BJ (cell line): ENCODE results near the gene BMERB1. TPM values are rescaled to one million over a fixed set of nuclear protein-coding genes. Genes with fewer than 3 reads are reported as not detected.

Experiments
- CTCF ChIA-PET: fragments of 350-600 bp; formaldehyde crosslinking; extraction: SDS; loops from one replicate; lab custom pipeline; 2021; ENCODE audit warnings: antibody characterized with exemption, inconsistent platforms; lab: Yijun Ruan, JAX
- POLR2A ChIA-PET: fragments of 300-600 bp; sonication (Branson Sonifier 250); formaldehyde crosslinking; extraction: SDS; loops from one replicate; lab custom pipeline; 2021; ENCODE audit warnings: antibody characterized with exemption; lab: Charles Lee
- DNase-seq: peaks from one replicate; pipeline ENCODE4 v3.0.0-alpha.2; 2011; ENCODE audit warnings: low read depth
- H3K27me3 ChIP-seq: 2 replicates; pipeline ENCODE4 v1.6.0; 2011; ENCODE audit warnings: low read length; ENCODE audit not compliant: control insufficient read depth, insufficient read depth
- H3K36me3 ChIP-seq: 2 replicates; pipeline ENCODE4 v1.5.1; 2011; ENCODE audit warnings: low read length; ENCODE audit not compliant: control insufficient read depth, insufficient read depth
- H3K4me3 ChIP-seq: 2 replicates; pipeline ENCODE4 v1.5.1; 2011; ENCODE audit warnings: low read depth, mild to moderate bottlenecking, control low read depth, low read length
- polyA plus RNA-seq: library from polyadenylated mRNA; depleted of rRNA; stranded (reverse); fragments of >200 nt; gene quantifications from 2 replicates; pipeline ENCODE4 v1.2.3, GENCODE V29; 2011
- TF ChIP-seq, protein P1 (sequence below): IDR thresholded peaks from 2 replicates; pipeline ENCODE4 v1.5.1; 2011; ENCODE audit warnings: low read depth, mild to moderate bottlenecking, control low read depth, inconsistent platforms, low read length, moderate library complexity; ENCODE audit not compliant: insufficient read depth

The BMERB1 gene
- polyA plus RNA-seq, 1 experiment = 72.8 TPM

- TF ChIP-seq, protein P1, sequence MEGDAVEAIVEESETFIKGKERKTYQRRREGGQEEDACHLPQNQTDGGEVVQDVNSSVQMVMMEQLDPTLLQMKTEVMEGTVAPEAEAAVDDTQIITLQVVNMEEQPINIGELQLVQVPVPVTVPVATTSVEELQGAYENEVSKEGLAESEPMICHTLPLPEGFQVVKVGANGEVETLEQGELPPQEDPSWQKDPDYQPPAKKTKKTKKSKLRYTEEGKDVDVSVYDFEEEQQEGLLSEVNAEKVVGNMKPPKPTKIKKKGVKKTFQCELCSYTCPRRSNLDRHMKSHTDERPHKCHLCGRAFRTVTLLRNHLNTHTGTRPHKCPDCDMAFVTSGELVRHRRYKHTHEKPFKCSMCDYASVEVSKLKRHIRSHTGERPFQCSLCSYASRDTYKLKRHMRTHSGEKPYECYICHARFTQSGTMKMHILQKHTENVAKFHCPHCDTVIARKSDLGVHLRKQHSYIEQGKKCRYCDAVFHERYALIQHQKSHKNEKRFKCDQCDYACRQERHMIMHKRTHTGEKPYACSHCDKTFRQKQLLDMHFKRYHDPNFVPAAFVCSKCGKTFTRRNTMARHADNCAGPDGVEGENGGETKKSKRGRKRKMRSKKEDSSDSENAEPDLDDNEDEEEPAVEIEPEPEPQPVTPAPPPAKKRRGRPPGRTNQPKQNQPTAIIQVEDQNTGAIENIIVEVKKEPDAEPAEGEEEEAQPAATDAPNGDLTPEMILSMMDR = no peak
- ChIA-PET CTCF (no interaction called here), POLR2A (no interaction called here)
- H3K27me3 ChIP-seq = no peaks in the 10 kb centered on the region
- peaks cover 10% of the 10 kb centered on the region for H3K36me3 ChIP-seq
- no peak overlapping the region for H3K4me3 ChIP-seq
- DNase-seq = no peak
Measured at GRCh38 chr16:15583526-15583925, 149.1 kb downstream of the BMERB1 start.

GRCh38 chr16:15585956-15586355, 151.6 kb downstream of the BMERB1 start:
- TF ChIP-seq, protein P1 = no peak
- ChIA-PET CTCF (no interaction called here), POLR2A (no interaction called here)
- Histone ChIP-seq H3K27me3 (no peaks in the 10 kb centered on the region), H3K4me3 (no peak overlapping the region), H3K36me3 (peaks cover 10% of the 10 kb centered on the region)
- DNase-seq = no peak

DNA sequence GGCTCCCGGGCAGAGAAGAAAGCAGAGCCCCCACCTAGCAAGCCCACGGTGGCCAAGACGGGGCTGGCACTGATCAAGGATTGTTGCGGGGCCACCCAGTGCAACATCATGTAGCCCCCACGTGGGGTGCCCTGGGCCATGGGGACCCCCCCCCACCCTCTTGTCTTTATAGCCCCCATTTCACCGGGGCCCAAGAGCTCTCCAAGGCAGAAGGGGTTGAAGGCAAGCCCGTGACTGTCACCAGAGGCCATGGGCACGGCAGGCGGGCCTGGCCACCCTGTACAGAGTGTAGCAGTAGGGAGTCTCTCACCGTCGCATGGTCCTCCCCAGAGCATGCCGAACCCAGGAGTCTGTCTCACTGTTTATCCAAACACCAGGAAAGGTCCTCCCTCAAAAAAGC, 152.3 kb downstream of the BMERB1 start:
- Histone ChIP-seq H3K27me3 (no peaks in the 10 kb centered on the region), H3K36me3 (peaks cover 8% of the 10 kb centered on the region), H3K4me3 (no peak overlapping the region)
- ChIA-PET CTCF (interaction anchor here (1.1 to 1.7 kb wide), 2 partner anchors 10 to 159 kb away, joined by 3 to 6 read pairs; no protein-coding TSS in a partner anchor), POLR2A (no interaction called here)
- TF ChIP-seq, protein P1 = no peak
- no peak for DNase-seq

DNA sequence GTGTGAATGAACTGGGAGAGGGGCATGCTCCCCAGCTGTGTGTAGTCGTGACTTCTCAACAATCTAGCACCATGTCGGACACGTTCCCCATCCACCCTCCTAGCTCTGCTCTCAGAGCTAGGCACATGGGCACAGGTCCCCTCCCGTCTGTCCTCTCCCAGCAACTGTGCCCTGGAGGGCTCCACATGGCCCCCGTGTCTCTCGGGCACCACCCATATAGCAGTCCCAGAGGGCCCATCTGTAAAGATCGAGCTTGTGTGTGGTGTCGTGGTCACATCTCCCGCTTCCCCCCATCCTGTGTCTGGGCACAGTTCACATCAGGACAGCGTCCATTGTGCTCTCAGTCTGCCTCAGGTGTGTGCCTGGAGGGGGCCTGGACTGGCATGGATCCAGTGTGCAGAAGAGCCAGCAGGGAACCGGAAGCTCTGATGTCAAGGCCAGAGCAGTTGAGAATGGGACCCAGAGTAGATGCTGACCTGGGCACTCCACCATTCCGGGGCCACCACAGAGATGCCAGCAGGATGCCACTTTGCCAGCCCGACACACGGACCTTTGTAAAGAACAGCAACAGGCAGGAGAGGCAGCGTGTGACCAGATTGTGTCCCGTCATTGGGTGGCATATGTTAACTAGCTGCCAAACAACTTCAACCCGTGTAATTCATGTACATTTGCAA, 152.9 kb downstream of the BMERB1 start:
- TF ChIP-seq, protein P1 = no peak
- CTCF ChIA-PET = interaction anchor here (1.1 to 1.7 kb wide), 2 partner anchors 9 to 160 kb away, joined by 3 to 6 read pairs; no protein-coding TSS in a partner anchor
- POLR2A ChIA-PET = no interaction called here

GRCh38 chr16:15592324-15592723, 157.9 kb downstream of the BMERB1 start:
- TF ChIP-seq, protein P1 = no peak
- DNase-seq = no peak
- POLR2A ChIA-PET = no interaction called here
- H3K36me3 ChIP-seq = peaks cover 4% of the 10 kb centered on the region
- no peak overlapping the region for H3K4me3 ChIP-seq
- CTCF ChIA-PET = interaction anchor here (0.7 kb wide), 1 partner anchor 95 kb away, joined by 3 read pairs; no protein-coding TSS in a partner anchor
- H3K27me3 ChIP-seq = no peaks in the 10 kb centered on the region; the same call in 1 of the 2 replicates

More for the DNA sequence above, 152.9 kb downstream of the BMERB1 start:
- no peak overlapping the region for H3K4me3 ChIP-seq
- no peaks in the 10 kb centered on the region for H3K27me3 ChIP-seq
- no peak for DNase-seq
- H3K36me3 ChIP-seq = peaks cover 8% of the 10 kb centered on the region
